Loucy (cell line): ENCODE measurements around the gene MACF1.

Experiments used
- H2AFZ ChIP-seq: fragments of 200-600 bp; sonication (generic); 2 replicates; pipeline ENCODE4 v1.6.0; 2016; ENCODE audit warnings: antibody characterized with exemption, mild to moderate bottlenecking, low read length, moderate library complexity
- H3F3A ChIP-seq: fragments of 200-600 bp; 2 replicates; pipeline ENCODE4 v1.6.0; 2016; ENCODE audit warnings: antibody characterized with exemption, low read depth, mild to moderate bottlenecking
- H3K27me3 ChIP-seq: fragments of 200-600 bp; sonication (generic); 2 replicates; pipeline ENCODE4 v1.6.1; 2014; ENCODE audit warnings: low read length, mild to moderate bottlenecking; ENCODE audit not compliant: insufficient read depth, poor library complexity, severe bottlenecking
- H3K36me3 ChIP-seq: fragments of 200-600 bp; sonication (generic); 2 replicates; pipeline ENCODE4 v1.6.1; 2016; ENCODE audit warnings: low read length; ENCODE audit not compliant: insufficient read depth
- H3K4me1 ChIP-seq: fragments of 200-600 bp; sonication (generic); 2 replicates; pipeline ENCODE4 v1.5.1; 2014; ENCODE audit warnings: low read length, mild to moderate bottlenecking; ENCODE audit not compliant: insufficient read depth, poor library complexity, severe bottlenecking
- H3K4me2 ChIP-seq: fragments of 200-600 bp; sonication (generic); 2 replicates; pipeline ENCODE4 v1.6.0; 2014; ENCODE audit warnings: antibody characterized with exemption, low read length, low read depth, mild to moderate bottlenecking; ENCODE audit not compliant: poor library complexity, severe bottlenecking
- H3K4me3 ChIP-seq: fragments of 200-600 bp; sonication (generic); 2 replicates; pipeline ENCODE4 v1.5.1; 2014; ENCODE audit warnings: low read length, mild to moderate bottlenecking, mixed read lengths; ENCODE audit not compliant: poor library complexity, severe bottlenecking
- H3K79me2 ChIP-seq: fragments of 200-600 bp; sonication (generic); 2 replicates; pipeline ENCODE4 v1.6.1; 2014; ENCODE audit warnings: low read length; ENCODE audit not compliant: insufficient read depth
- H3K9ac ChIP-seq: fragments of 200-600 bp; sonication (generic); 2 replicates; pipeline ENCODE4 v1.6.0; 2014; ENCODE audit warnings: mild to moderate bottlenecking, low read depth, low read length, moderate library complexity; ENCODE audit not compliant: poor library complexity, severe bottlenecking
- H3K9me2 ChIP-seq: fragments of 200-600 bp; sonication (generic); replicated peaks from 2 replicates; pipeline ENCODE4 v1.6.1; 2016; ENCODE audit warnings: low read depth, low read length, mixed read lengths
- H3K9me3 ChIP-seq: fragments of 200-600 bp; sonication (generic); 2 replicates; pipeline ENCODE4 v1.6.1; 2014; ENCODE audit warnings: mild to moderate bottlenecking, antibody characterized with exemption, low read length, low read depth; ENCODE audit not compliant: insufficient read depth
- H4K20me1 ChIP-seq: fragments of 200-600 bp; sonication (generic); 2 replicates; pipeline ENCODE4 v1.6.0; 2014; ENCODE audit warnings: antibody characterized with exemption, low read length, mild to moderate bottlenecking; ENCODE audit not compliant: insufficient read depth, poor library complexity, severe bottlenecking
- CTCF ChIP-seq: fragments of 200-600 bp; sonication (generic); conservative IDR thresholded peaks from 2 replicates; pipeline ENCODE4 v1.5.1; 2014; ENCODE audit warnings: mild to moderate bottlenecking, antibody characterized with exemption, low read length
- EZH2phosphoT487 ChIP-seq: fragments of 200-600 bp; IDR thresholded peaks from 2 replicates; pipeline ENCODE4 v1.6.1; 2018; ENCODE audit warnings: antibody characterized with exemption, mild to moderate bottlenecking, moderate library complexity, borderline replicate concordance

The MACF1 gene

GRCh38 chr1:39533442-39533841 lies 328.9 kb downstream of the MACF1 start:
- no peaks in the 10 kb centered on the region for H3K4me1 ChIP-seq
- H3K9me3 ChIP-seq: no peaks in the 10 kb centered on the region
- no peak for TF ChIP-seq CTCF
- no peak for TF ChIP-seq EZH2phosphoT487
- no peak overlapping the region for H3K4me2 ChIP-seq
- no peaks in the 10 kb centered on the region for H3K36me3 ChIP-seq
- H3K4me3 ChIP-seq: no peak overlapping the region
- H3K9ac ChIP-seq: no peak overlapping the region
- no peak overlapping the region for H2AFZ ChIP-seq
- H3K79me2 ChIP-seq: no peaks in the 10 kb centered on the region
- H3F3A ChIP-seq: no peaks in the 10 kb centered on the region
- no peaks in the 10 kb centered on the region for H3K27me3 ChIP-seq
- H4K20me1 ChIP-seq: no peaks in the 10 kb centered on the region
- no peaks in the 10 kb centered on the region for H3K9me2 ChIP-seq
